HepG2 (cell line): ENCODE results near the gene KCNE2.
A peak's percentile ranks its signal among the peaks of the same experiment; 100 is the strongest.

ENCODE experiments used
- CTCF ChIP-seq: sonication (generic); formaldehyde crosslinking; IDR thresholded peaks from 2 replicates; pipeline ENCODE4 v1.5.0; 2020; ENCODE audit warnings: mild to moderate bottlenecking, missing genetic modification reagents, moderate library complexity
- POGK ChIP-seq: sonication (generic); formaldehyde crosslinking; conservative IDR thresholded peaks from 2 replicates; pipeline ENCODE4 v1.8.0; 2022; ENCODE audit warnings: mild to moderate bottlenecking, moderate library complexity, missing genetic modification reagents
- TF ChIP-seq, protein P1 (sequence below): IDR thresholded peaks from 2 replicates; pipeline ENCODE4 v1.6.1; 2016; ENCODE audit warnings: missing compliant biosample characterization, missing genetic modification reagents, borderline replicate concordance
- TF ChIP-seq, protein P2 (sequence below): sonication (generic); formaldehyde crosslinking; IDR thresholded peaks from 2 replicates; pipeline ENCODE4 v1.8.0; 2022; ENCODE audit warnings: mild to moderate bottlenecking, missing genetic modification reagents, borderline replicate concordance

DNA sequence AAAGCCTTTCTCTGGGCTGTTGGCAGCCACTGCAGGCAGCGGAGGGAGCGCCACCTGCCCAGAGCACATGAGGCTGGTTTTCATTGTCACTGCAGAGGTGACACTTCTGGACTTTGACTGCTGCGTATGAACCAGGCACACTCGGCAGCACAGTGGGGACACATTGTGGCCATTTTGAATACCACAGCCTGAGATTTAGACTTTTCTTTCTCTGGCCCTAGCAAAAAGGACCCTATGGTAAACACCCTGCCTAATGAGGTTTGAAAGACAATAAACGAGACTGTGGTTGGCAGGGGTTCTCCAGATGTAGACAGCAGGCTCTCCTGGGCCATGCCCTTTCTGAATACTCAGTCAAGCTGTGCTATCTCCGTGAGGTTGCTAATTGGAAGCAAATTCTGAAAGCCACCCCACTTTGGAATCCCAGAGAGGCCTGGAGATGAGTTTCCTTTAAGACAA, 12.0 kb upstream of the KCNE2 start:
- TF ChIP-seq, protein P1, sequence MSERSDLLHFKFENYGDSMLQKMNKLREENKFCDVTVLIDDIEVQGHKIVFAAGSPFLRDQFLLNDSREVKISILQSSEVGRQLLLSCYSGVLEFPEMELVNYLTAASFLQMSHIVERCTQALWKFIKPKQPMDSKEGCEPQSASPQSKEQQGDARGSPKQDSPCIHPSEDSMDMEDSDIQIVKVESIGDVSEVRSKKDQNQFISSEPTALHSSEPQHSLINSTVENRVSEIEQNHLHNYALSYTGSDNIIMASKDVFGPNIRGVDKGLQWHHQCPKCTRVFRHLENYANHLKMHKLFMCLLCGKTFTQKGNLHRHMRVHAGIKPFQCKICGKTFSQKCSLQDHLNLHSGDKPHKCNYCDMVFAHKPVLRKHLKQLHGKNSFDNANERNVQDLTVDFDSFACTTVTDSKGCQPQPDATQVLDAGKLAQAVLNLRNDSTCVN (CRISPR knock-in tag), result no peak
- TF ChIP-seq POGK (CRISPR knock-in tag) (no peak), CTCF (CRISPR knock-in tag) (peak; percentile 93)
- TF ChIP-seq, protein P2, sequence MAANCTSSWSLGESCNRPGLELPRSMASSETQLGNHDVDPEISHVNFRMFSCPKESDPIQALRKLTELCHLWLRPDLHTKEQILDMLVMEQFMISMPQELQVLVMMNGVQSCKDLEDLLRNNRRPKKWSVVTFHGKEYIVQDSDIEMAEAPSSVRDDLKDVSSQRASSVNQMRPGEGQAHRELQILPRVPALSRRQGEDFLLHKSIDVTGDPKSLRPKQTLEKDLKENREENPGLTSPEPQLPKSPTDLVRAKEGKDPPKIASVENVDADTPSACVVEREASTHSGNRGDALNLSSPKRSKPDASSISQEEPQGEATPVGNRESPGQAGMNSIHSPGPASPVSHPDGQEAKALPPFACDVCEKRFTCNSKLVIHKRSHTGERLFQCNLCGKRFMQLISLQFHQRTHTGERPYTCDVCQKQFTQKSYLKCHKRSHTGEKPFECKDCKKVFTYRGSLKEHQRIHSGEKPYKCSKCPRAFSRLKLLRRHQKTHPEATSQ (CRISPR knock-in tag), result no peak
